Smooth muscle cell (in vitro differentiated cells): ENCODE data around the gene CALCB. TPM values are rescaled to one million over a fixed set of nuclear protein-coding genes. Genes with fewer than 3 reads are reported as not detected.

Experiments used
- DNase-seq: peaks from one replicate; lab custom pipeline; 2025; ENCODE audit not compliant: unreplicated experiment; lab: John Stamatoyannopoulos, UW
- H2AFZ ChIP-seq: fragments of 200-600 bp; sonication (generic); 2 replicates; pipeline ENCODE4 v1.6.0; 2016; ENCODE audit warnings: antibody characterized with exemption, low read depth, mild to moderate bottlenecking
- H3F3A ChIP-seq: fragments of 200-600 bp; sonication (generic); 2 replicates; pipeline ENCODE4 v1.6.0; 2017; ENCODE audit warnings: antibody characterized with exemption, low read depth
- H3K27ac ChIP-seq: fragments of 200-600 bp; sonication (generic); 2 replicates; pipeline ENCODE4 v1.5.1; 2016; ENCODE audit warnings: low read depth, mild to moderate bottlenecking
- H3K27me3 ChIP-seq: fragments of 200-600 bp; sonication (generic); 2 replicates; pipeline ENCODE4 v1.6.1; 2016; ENCODE audit warnings: low read depth, mild to moderate bottlenecking
- H3K36me3 ChIP-seq: fragments of 200-600 bp; sonication (generic); 2 replicates; pipeline ENCODE4 v1.5.1; 2016; ENCODE audit warnings: low read depth
- H3K4me1 ChIP-seq: fragments of 200-600 bp; sonication (generic); 2 replicates; pipeline ENCODE4 v1.5.1; 2016; ENCODE audit warnings: low read depth
- H3K4me2 ChIP-seq: fragments of 200-600 bp; sonication (generic); 2 replicates; pipeline ENCODE4 v1.6.0; 2016; ENCODE audit warnings: mild to moderate bottlenecking
- H3K4me3 ChIP-seq: fragments of 200-600 bp; sonication (generic); 2 replicates; pipeline ENCODE4 v1.5.1; 2016; ENCODE audit warnings: mild to moderate bottlenecking
- H3K79me2 ChIP-seq: fragments of 200-600 bp; sonication (generic); 2 replicates; pipeline ENCODE4 v1.6.0; 2016; ENCODE audit warnings: low read depth, mild to moderate bottlenecking
- H3K9ac ChIP-seq: fragments of 200-600 bp; sonication (generic); 2 replicates; pipeline ENCODE4 v1.6.0; 2016; ENCODE audit warnings: low read depth
- H3K9me3 ChIP-seq: fragments of 200-600 bp; sonication (generic); replicated peaks from 2 replicates; pipeline ENCODE4 v1.5.1; 2016; ENCODE audit warnings: low read depth
- H4K20me1 ChIP-seq: fragments of 200-600 bp; sonication (generic); 2 replicates; pipeline ENCODE4 v1.6.0; 2016; ENCODE audit warnings: low read depth
- WGBS: methylation state at CpG from one replicate; pipeline ENCODE4 v1.1.7; 2016; ENCODE audit warnings: low lambda C conversion rate; 5-methylcytosine and 5-hydroxymethylcytosine counted together
- polyA plus RNA-seq: library from polyadenylated mRNA; unstranded; fragments of >200 nt; fragmentation: Nextera tagmentation; extraction: Ambion mirVana; gene quantifications from 2 replicates; pipeline ENCODE4 v1.2.1, GENCODE V29; 2016
- total RNA-seq: library from RNA; depleted of rRNA; stranded (reverse); fragments of >200 nt; gene quantifications from 2 replicates; pipeline ENCODE4 v1.2.3, GENCODE V29; 2014
- TF ChIP-seq, protein P1 (sequence below): fragments of 200-600 bp; sonication (generic); IDR thresholded peaks from 2 replicates; pipeline ENCODE4 v1.5.1; 2017; ENCODE audit warnings: borderline replicate concordance, mild to moderate bottlenecking, antibody characterized with exemption; ENCODE audit not compliant: insufficient read depth, poor library complexity, severe bottlenecking

CALCB gene
- total and polyA plus RNA-seq, 2 experiments from 2014 or later, result not detected

DNA sequence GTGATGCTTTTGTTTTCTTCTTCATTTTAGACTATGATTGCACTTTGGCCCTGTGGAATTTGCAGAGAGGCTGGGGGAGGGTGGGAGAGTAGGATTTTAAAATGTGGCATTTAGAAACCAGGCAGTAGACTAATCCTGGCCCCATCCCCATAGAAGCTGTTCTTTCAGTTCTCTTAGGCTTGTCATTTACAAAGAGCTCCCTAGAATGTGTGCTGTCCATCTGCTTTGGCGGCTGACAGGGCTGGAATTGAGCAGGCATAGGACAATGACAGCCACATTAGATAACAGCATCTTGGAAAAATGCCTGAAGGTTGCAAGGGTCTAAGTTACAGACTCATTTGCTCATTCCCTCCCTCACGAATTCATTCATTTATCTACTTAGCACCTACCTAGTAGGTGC lies 51.1 kb downstream of the CALCB start:
- Histone ChIP-seq H3K79me2 (no peaks in the 10 kb centered on the region), H3K27me3 (peaks cover 4% of the 10 kb centered on the region), H3K4me2 (no peak overlapping the region), H3K4me3 (no peak overlapping the region), H3F3A (no peaks in the 10 kb centered on the region), H4K20me1 (no peaks in the 10 kb centered on the region), H2AFZ (no peak overlapping the region), H3K4me1 (no peaks in the 10 kb centered on the region), H3K36me3 (no peaks in the 10 kb centered on the region), H3K9ac (no peak overlapping the region), H3K9me3 (no peaks in the 10 kb centered on the region), H3K27ac (no peak overlapping the region)
- no peak for DNase-seq
- 65% methylated on average over 2 of the region's 2 CpGs for WGBS
- TF ChIP-seq, protein P1, sequence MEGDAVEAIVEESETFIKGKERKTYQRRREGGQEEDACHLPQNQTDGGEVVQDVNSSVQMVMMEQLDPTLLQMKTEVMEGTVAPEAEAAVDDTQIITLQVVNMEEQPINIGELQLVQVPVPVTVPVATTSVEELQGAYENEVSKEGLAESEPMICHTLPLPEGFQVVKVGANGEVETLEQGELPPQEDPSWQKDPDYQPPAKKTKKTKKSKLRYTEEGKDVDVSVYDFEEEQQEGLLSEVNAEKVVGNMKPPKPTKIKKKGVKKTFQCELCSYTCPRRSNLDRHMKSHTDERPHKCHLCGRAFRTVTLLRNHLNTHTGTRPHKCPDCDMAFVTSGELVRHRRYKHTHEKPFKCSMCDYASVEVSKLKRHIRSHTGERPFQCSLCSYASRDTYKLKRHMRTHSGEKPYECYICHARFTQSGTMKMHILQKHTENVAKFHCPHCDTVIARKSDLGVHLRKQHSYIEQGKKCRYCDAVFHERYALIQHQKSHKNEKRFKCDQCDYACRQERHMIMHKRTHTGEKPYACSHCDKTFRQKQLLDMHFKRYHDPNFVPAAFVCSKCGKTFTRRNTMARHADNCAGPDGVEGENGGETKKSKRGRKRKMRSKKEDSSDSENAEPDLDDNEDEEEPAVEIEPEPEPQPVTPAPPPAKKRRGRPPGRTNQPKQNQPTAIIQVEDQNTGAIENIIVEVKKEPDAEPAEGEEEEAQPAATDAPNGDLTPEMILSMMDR, result no peak

DNA sequence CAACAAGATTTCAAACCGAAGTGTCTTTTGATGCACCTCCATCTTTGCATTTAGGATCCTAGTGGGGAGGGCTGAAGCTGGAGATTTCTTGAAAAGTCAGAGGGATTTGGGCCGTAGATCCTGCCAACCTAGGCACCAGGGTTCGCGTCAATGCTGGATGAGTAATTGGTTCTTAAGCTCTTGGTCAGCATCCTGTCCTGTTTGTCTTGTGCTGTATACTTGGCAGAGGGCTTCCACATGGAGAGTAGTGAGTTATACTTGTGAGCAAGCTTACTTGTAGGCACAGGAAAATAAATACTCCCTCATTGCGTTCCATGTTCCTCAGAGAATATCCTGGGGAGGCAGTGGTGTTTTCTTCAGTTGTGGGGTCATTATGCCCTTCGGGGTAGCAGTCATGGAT lies 53.9 kb downstream of the CALCB start:
- peaks cover 4% of the 10 kb centered on the region for H3K27me3 ChIP-seq
- H3K9ac ChIP-seq, result no peak overlapping the region
- no peaks in the 10 kb centered on the region for H3K4me1 ChIP-seq
- TF ChIP-seq, protein P1, result no peak
- no peak for DNase-seq
- 75% methylated on average over 6 of the region's 6 CpGs for WGBS
- H3K27ac ChIP-seq, result no peak overlapping the region
- H3K36me3 ChIP-seq, result no peaks in the 10 kb centered on the region
- no peak overlapping the region for H3K4me2 ChIP-seq
- H2AFZ ChIP-seq, result no peak overlapping the region
- H3F3A ChIP-seq, result no peaks in the 10 kb centered on the region
- H3K9me3 ChIP-seq, result no peaks in the 10 kb centered on the region
- no peaks in the 10 kb centered on the region for H3K79me2 ChIP-seq
- H3K4me3 ChIP-seq, result no peak overlapping the region
- H4K20me1 ChIP-seq, result no peaks in the 10 kb centered on the region

Other genes starting within 250 kb of the CALCB start
- 16.8 and 22.1 TPM in 2 replicates for gene CYP2R1, start 181.4 kb upstream of the CALCB start, total RNA-seq
- 13.5 and 14.5 TPM in 2 replicates for gene CYP2R1, start 181.4 kb upstream of the CALCB start, polyA plus RNA-seq
- not detected in 2 replicates for gene CALCA, start 101.2 kb upstream of the CALCB start, total RNA-seq
- not detected in 2 replicates for gene CALCA, start 101.2 kb upstream of the CALCB start, polyA plus RNA-seq
- gene INSC, start 41.3 kb downstream of the CALCB start, total RNA-seq, result not detected in 2 replicates
- not detected in 2 replicates for gene INSC, start 41.3 kb downstream of the CALCB start, polyA plus RNA-seq